GM19395 (cell line): ENCODE measurements around the gene ZNF555.
A peak's percentile ranks its signal among the peaks of the same experiment; 100 is the strongest.
"Not testable (repeated sequence)": the region's sequence is repeated elsewhere in the genome, so short reads cannot be mapped to it uniquely, and the experiment has no call there.

Experiments used
- ATAC-seq: cut with Tn5 transposase; IDR thresholded peaks from one replicate; pipeline ENCODE4 v1.9.1; 2021; ENCODE audit warnings: mild to moderate bottlenecking, moderate library complexity; ENCODE audit not compliant: unreplicated experiment

Gene ZNF555

DNA sequence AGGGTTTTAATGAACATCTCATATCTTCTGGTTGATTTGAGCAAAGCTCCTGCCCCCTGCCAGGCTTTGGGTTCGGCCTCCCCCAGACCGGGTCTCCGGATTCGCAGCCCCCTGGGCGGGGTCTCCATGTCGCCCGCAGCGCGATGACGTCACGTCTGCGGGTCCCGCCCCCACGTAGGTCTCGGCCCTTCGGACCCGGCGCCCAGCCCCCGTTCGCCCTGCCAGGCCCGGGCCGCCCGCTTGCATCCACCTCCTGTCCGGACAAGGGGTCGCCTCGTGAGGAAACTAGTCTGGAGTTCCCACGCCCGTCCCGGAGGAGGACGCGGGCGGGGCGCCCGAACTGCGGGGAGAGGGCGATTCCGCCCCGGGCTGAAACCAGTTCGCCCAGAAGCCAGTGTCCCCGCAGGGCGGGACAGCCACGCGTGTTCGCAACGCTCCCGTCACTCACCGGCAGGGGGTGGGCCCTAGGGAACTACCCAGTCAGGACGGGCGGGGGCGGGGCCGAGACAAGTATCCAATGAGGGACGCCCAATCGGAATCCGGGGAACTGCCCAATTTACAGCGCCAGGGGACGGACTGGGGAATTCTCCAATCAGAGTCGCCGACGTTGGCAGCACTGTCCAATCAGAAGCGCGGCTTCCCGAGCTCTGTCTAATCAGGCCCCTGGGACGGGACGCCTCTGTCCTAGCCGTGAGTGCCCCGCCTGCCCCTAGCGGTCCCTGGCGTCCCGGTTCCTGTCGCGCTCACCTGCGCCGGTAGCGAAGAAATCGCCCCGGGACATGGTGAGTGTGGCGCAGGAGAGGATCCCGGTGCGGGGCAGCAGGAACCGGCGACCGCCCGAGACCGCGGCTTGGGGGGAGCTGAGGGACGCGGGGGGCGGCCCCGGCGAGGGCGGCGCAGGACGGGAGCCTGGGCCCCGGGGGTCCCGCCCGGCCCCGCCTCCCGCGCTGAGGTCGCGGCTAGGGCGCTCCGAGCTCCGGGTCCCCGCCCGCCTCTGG, at the start of gene ZNF555:
TSS of gene ZNF555 (plus strand) at position 682 of the 998 bp plus-strand sequence. CDS start at position 780, 98 bp downstream.
- ATAC-seq: peak; percentile 91

DNA sequence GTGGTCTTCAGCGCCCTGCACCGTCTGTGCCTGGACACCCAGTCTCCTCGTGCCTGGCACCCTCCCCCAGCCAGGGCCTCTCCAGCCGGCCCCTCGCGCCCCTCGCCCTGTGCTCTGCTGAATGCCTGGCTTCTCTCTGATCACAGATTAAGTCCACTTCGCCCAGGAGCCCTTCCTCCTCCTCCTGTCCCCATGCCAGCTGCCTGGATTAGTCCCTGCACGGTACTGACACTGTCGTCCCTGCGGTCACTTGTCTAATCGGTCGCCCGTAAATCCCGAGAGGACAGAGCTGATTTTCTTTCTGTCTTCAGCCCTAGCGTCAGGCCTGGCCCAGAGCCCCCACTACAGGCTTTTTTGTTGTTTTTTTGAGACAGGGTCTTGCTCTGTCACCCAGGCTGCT, 49.4 kb upstream of the ZNF555 start:
- ATAC-seq: no peak

DNA sequence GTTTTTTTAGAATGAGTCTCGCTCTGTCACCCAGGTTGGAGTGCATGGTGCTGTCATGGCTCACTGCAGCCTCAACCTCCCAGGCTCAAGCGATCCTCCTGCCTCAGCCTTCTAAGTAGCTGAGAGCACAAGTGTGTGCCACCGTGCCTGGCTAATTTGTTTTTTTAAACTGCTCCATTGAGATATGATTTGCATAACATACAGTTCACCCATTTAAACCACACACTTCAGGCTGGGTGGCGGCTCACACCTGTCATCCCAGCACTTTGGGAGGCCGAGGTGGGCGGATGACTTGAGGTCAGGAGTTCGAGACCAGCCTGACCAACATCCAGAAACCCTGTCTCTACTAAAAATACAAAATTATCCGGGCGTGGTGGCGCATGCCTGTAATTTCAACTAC, 48.6 kb upstream of the ZNF555 start:
- ATAC-seq: not testable (repeated sequence)

DNA sequence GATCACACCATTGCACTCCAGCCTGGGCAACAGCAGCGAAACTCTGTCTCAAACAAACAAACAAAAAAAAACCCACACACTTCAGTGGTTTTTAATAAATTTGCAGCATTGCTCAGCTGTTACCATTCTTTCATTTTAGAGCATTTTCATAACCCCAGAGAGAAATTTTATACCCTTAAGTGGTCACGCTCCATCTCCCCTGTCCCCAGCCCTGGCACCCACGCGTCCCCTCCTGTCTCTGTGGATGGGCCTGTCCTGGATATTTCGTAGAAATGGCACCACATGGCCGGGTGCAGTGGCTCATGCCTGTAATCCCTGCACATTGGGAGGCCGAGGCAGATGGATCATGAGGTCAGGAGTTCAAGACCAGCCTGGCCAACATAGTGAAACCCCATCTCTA, 48.1 kb upstream of the ZNF555 start:
- ATAC-seq: no peak

DNA sequence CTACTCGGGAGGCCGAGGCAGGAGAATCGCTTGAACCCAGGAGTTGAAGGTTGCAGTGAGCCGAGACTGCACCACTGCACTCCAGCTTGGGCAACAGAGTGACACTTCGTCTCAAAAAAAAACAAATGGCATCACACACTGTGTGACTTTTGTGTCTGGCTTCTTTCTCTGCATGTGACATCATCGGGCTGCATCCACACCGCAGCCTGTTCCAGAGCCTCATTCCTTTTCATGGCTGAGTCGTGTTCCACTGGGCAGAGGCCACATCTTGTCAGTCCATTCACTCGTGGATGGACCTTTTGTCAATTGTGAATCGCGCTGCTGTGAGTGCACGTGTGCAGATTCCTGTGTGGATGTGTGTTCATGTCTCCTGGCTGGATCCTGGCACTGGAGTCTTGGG, 47.7 kb upstream of the ZNF555 start:
- ATAC-seq: no peak

DNA sequence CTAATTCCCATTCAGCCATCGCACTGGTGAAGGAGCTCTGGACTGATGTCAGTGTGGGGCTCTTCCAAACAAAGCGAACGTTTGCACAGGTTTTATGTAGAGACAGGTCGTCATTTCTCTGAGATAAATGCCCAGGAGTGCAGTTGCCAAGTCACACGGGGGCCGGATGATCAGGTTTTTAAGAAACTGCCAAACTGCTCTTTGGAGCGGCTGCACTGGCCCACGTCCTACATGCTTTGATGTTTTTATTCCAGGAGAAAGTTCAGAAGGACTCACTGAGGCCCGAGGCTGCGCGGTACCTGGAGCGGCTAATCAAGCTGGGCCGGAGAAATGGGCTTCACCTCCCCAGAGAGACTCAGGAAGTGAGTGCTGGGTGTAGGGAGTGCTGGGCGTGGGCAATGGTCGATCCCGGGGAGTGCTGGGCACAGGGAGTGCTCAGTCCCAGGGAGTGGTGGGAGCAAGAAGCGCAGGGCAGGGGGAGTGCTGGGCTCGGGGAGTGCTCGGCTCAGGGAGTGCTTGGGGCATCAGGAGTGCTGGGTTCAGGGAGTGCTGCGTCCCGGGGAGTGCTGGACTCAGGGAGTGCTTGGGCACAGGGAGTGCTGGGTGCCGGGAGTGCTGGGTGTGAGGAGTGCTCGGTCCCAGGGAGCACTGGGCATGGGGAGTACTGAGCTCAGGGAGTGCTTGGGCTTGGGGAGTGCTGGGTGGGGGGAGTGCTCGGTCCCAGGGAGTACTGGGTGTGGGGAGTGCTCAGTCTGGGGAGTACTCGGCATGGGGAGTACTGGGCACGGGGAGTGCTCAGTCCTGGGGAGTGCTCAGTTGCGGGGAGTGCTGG, 45.2 kb upstream of the ZNF555 start:
- ATAC-seq: no peak

DNA sequence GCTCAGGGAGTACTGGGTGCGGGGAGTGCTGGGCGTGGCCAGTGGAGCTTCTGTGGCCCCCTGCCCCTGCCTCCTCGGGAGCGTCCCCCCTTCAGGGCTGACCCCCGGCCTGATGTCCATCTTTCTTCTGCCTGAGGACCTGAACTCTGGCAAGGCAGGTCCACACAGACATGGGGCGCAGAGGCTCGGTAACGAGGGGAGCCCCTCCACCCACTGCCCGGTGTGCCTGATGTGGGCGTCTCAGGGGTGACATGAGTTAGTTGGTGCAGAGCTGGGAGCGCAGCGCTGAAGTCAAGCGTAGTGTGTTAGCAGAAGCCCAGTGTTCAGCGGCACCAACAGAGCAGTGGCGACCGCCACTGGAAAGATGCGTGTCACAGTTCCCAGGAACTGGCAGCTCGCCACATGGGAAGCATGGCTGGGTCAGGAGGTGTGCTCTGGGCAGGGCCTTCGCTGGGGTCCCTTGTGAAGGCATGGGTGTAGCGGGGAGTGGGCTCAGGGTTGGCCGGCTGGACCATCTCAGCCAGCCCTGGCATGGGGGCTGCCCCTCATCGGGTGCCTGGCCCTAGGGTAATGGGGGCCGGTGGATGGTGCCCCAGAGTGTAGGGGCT, 44.5 kb upstream of the ZNF555 start:
- no peak for ATAC-seq

DNA sequence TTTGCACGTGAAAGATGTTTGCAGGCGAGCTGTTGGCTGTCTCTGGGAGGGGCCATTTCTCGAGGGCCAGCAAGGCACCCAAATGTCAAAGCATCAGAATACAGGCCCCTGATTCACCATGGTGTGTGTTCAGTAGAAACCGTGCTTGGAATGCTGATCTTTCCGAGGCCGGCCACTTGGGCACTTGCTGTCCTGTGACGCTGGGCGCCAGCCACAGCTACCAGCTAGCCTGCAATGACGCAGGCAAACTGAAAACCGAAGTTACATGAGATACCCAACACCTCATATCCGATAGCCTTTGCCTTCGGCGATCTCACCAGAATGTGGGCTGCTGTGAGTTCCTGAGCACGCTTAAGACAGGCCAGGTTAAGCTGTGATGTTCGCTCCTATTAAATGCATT, 44.0 kb upstream of the ZNF555 start:
- ATAC-seq: no peak

DNA sequence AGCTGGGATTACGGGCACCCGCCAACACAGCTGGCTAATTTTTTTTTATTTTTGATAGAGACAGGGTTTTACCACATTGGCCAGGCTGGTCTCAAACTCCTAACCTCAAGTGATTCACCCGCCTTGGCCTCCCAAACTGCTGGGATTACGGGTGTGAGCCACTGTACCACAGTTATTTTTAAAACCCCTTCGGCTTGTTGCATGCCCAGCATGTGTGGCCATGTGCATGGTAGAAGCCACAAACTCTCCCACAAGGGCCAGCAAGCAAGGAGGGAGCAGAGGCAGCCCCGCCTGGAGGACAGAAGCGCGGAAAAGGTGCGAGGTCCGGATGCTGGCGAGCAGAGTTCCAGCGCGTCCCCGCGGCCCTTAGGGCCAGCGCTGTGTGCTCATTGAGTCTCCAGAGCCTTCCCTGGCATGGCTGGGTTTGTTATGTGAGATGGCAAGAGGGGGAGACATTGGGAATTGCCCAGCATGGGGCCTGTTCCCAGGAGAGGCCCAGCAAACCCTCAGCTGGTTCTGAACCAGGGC, 43.1 kb upstream of the ZNF555 start:
- ATAC-seq: no peak

DNA sequence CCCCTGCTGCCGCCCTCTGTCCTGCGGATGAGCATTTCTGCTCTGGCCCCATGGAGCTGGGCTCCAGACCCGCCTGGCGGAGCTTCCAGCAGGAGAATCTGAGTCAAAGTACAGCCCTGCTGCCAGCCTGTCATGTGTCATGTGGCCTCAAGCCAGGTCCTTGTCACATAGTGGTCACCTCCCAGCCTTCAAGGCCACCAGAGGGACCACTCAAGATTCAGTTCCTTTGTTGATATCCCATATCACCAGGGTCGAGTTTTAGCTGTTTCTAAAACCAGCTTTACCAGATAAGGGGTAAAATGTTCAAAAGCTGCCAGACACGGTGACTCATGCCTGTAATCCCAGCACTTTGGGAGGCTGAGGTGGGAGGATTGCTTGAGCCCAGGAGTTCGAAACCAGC, 42.5 kb upstream of the ZNF555 start:
- no peak for ATAC-seq

DNA sequence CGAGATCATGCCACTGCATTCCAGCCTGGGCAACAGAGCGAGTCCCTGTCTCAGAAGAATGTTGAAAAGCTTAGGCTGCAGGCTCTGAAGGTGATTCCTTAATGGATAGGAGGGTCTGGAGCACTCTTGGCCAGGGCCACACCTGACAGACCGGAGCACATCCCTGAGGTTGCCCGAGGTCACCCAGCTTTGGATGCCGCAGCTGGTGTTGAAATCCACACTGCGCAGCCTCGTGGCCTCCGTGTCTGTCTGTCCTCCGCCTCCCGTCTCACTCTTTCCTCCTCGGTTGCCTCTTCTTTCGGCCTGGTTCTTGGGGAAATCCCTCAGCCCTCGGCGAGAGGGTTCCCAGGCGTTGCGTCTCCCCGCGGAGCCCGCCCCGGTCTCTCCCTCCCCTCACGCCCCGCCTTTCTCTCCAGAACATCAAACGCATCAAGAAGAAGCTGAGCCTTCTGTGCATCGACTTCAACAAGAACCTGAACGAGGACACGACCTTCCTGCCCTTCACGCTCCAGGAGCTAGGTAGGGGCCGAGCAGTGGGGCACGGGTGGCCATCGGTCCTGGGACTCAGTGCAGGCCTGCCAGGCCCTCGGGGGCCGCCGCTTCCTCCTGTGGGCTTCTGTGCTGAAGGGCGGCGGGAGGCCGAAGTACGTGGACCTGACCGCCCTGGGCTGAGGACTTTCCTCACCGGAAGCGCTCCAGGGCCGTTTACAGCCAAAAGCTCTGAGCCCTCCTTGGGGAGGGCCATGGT, 41.8 kb upstream of the ZNF555 start:
- ATAC-seq: no peak

DNA sequence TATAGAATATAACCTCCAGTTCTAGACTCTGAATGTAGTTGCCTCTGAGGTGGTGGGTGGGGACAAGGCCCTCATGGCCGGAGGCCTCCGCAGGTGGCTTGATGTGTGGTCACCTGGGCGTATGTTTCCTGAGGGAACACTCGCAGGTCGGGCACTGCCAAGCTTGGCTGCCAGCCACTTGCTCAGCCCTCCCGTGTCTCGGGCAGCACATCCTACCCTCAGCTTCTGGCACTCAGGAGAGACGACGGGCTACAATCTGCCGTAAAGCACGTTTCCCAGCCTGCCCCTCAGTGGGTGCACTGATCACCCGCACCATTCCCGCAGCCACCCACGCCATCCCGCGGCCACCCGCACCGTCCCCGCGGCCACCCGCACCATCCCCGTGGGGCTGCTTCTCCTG, 40.8 kb upstream of the ZNF555 start:
- ATAC-seq: no peak

DNA sequence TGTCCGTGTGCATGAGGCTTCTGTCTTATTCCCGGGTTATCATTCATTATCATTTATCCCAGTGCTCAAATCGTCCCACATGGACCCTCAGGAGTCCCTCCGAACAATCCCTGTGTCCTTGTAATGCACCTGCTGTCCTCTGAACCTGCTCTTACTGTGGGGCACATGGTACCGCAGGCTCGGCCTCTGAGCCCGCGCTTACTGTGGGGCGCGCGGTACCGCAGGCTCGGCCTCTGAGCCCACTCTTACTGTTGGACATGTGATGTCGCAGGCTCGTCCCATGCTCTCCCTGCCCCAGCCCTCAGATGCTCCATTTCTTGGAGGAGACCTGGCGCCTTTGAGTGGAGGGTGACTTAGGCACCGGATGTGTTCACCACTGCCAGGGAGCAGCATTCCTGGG, 38.4 kb upstream of the ZNF555 start:
- ATAC-seq: no peak

DNA sequence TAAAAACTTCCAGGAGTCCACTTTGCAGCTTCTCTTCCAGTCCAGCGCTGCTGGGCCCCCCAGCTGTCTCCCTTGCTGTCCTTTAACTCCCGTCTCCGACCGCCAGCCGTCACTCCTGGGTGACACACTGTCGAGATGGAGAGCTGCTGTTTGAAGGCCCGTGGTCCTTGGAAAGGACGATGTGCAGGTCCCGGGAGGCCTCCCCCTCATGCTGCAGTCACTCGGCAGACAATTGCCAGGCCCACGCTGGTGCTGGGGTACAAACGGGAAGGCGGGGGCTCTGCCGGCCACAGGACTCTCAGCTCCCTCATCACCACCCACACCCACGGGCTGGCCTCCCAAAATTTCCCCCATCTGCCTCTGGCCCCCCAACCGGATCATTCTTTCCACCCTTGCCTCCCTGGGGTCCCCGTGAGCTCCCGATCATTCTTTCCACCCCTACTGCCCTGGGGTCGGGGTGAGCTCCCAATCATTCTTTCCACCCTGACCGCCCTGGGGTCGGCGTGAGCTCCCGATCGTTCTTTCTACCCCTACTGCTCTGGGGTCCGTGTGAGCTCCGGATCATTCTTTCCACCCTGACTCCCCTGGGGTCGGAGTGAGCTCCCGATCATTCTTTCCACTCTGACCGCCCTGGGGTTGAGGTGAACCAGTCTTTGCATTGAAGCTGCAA, 37.7 kb upstream of the ZNF555 start:
- no peak for ATAC-seq

DNA sequence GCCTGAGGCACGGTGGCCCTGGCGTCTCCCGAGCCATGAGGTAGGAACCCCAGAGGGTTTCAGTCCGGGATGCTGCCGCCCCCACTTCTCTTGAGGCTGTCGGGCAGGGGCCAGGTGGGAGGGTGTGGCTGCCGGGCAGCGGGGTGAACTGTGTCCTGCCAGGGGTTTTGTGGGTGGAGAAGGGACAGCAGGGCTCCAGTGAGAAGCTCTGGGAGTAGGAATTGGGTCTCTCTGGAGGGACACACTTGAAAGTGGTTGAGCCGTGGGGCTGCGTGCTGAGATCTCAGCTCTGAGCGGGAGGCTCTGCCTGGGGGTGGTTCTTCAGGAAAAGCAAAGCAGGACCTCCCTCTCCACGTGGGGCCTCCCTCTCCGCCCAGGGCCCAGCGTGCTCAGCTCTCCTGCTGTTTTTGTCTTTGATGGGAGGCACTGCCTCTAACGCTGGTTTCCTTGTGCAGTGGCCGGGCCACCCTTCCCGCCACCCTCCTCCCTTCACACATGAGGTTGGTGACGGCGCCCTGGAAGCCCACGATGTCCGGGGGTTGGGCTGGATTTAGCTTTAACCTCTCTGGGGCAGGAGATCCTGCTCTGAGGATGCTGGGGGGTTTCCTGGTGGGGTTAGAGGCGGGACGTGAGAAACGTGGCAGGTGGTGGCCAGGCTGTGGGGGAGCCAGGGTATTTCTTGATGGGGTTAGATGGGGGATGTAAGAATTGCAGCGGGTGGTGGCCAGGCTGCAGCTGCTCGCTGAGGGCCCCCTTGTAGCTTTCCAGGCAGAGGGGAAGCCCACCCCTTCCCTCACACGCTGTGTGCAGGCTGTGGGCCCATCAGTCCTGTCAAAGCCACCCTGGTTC, 36.9 kb upstream of the ZNF555 start:
- ATAC-seq: no peak

DNA sequence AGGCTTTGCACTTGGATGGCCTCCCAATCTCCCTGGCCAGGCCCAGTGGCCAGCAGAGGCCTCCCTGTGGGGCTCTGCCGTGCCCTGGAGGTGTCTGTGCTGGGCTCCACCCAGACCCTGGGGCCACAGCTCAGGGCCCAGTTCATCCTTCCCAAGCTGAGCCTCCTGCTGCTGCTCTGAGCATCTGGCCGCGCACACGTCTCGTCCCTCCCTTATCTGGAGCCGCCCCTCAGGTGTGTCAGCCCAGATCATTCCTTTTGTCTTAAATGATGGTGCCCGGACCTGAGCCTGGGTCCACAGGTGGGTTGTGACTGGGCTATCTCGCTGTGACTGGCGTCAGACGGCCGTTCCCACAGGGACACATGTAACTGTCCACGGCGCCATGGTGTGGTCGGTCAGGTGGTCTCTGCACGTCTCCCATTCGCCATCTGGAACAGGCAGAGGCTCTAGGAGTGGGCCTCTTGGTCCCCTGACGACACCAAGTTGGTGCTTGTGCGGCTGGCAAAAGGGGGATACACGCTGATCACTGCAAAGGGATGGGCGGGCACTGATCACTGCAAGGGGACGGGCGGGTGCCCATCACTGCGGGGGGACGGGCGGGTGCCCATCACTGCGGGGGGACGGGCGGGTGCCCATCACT, 35.9 kb upstream of the ZNF555 start:
- no peak for ATAC-seq

DNA sequence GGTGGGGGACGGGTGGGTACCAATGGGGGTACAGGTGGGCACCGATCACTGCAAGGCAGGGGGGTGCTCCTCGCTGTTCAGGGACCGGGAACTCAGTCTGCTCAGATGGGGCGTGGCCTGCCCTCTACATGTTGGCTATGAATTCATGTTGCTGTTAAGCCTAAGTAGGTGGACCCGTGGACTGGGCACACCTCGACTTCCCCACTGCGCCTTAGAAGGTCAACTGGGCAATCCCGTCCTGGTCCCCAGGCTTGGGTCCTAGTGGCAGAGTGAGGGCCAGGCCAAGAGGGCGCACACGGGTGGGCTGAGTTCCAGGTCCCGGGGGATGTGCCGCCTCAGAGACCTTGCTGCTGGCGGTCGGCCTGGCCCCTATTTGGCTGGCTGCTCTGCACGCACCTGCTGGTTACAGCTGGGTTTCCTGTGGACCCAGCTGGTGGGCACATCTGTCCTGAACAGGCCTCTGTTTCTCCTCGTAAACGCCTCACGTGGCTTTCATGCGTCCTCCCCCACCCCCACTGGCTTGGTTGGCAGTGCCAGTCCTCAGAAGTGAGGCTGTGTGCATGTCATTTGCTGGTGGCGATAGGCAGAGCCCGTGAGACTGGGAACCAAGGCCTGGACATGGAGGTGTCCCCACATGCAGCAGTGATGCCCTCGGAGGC, 35.2 kb upstream of the ZNF555 start:
- ATAC-seq: no peak
